OCI-LY3 (cell line): Measurements from ENCODE around the gene CALY.
"Not testable (repeated sequence)": the region's sequence is repeated elsewhere in the genome, so short reads cannot be mapped to it uniquely, and the experiment has no call there.

ENCODE experiments used
- H2AFZ ChIP-seq: fragments of 200-600, 300-600 bp; shearing (Covaris generic); 2 replicates; pipeline ENCODE4 v1.6.0; 2014; ENCODE audit warnings: antibody characterized with exemption, low read depth, low read length
- H3K27ac ChIP-seq: fragments of 200-600, 300-600 bp; sonication (generic); 2 replicates; pipeline ENCODE4 v1.5.1; 2014; ENCODE audit warnings: mild to moderate bottlenecking, low read length, moderate library complexity, mixed read lengths
- H3K27me3 ChIP-seq: fragments of 200-600, 300-600 bp; sonication (generic); 2 replicates; pipeline ENCODE4 v1.6.1; 2014; ENCODE audit warnings: low read depth, low read length, mixed read lengths
- H3K36me3 ChIP-seq: fragments of 200-600, 300-600 bp; sonication (generic); replicated peaks from 2 replicates; pipeline ENCODE3; 2014; ENCODE audit warnings: low read depth, low read length, mixed read lengths
- H3K4me1 ChIP-seq: fragments of 300-600, 200-600 bp; sonication (generic); 2 replicates; pipeline ENCODE4 v1.6.1; 2014; ENCODE audit warnings: low read length, mixed read lengths
- H3K4me2 ChIP-seq: fragments of 200-600, 300-600 bp; sonication (generic); 2 replicates; pipeline ENCODE4 v1.6.1; 2014; ENCODE audit warnings: low read length, mixed read lengths
- H3K4me3 ChIP-seq: fragments of 300-600, 200-600 bp; sonication (generic); 2 replicates; pipeline ENCODE4 v1.5.1; 2014; ENCODE audit warnings: antibody characterized with exemption, mild to moderate bottlenecking, low read length, moderate library complexity
- H3K79me2 ChIP-seq: fragments of 300-600, 200-600 bp; shearing (Covaris generic); 2 replicates; pipeline ENCODE4 v1.6.1; 2014; ENCODE audit warnings: mild to moderate bottlenecking, low read length, mixed read lengths
- H3K9ac ChIP-seq: fragments of 300-600, 200-600 bp; shearing (Covaris generic); 2 replicates; pipeline ENCODE4 v1.6.0; 2014; ENCODE audit warnings: mild to moderate bottlenecking, low read length, moderate library complexity
- H3K9me3 ChIP-seq: fragments of 200-600, 300-600 bp; shearing (Covaris generic); 2 replicates; pipeline ENCODE4 v1.6.1; 2014; ENCODE audit warnings: low read length, mixed read lengths; ENCODE audit not compliant: insufficient read depth
- H4K20me1 ChIP-seq: fragments of 200-600, 300-600 bp; sonication (generic); 2 replicates; pipeline ENCODE4 v1.6.1; 2016; ENCODE audit warnings: low read length, mixed read lengths; ENCODE audit not compliant: insufficient read depth
- EZH2phosphoT487 ChIP-seq: fragments of 200-600 bp; shearing (Covaris generic); IDR thresholded peaks from 2 replicates; pipeline ENCODE4 v1.6.1; 2018; ENCODE audit warnings: antibody characterized with exemption, mixed run types, low read depth
- TF ChIP-seq, protein P1 (sequence below): fragments of 200-600, 300-600 bp; sonication (generic); IDR thresholded peaks from 2 replicates; pipeline ENCODE4 v1.5.1; 2014; ENCODE audit warnings: antibody characterized with exemption, low read length, low read depth

CALY gene

DNA sequence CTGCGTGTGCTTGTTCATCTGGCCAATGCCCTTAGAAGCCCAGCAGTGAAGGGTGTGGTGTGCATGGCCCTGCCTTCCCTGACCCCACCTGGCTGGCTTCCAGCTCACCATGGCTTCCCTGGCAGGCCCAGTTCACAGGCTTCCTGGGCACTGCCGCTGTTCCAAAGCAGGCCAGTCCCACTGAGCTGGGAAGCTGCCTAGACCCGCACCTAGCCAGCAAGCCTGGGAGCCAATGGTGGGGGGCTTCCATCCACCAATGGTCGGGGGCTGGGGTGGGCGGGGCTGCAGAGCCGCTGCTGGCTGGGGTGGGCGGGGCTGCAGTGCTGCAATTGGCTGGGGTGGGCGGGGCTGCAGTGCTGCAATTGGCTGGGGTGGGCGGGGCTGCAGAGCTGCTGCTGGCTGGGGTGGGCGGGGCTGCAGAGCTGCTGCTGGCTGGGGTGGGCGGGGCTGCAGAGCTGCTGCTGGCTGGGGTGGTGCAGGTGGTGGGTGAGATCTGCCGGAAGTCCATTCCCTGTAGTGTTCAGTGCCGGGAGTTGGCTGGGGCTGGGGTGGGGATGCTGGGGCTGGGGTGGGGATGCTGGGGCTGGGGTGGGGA, 12.4 kb downstream of the CALY start:
- Histone ChIP-seq H3K4me3 (no peak overlapping the region), H2AFZ (no peak overlapping the region), H3K9me3 (no peaks in the 10 kb centered on the region), H3K27me3 (no peaks in the 10 kb centered on the region), H3K79me2 (no peaks in the 10 kb centered on the region), H3K9ac (no peak overlapping the region), H3K4me1 (no peaks in the 10 kb centered on the region), H3K36me3 (no peaks in the 10 kb centered on the region), H4K20me1 (no peaks in the 10 kb centered on the region), H3K27ac (no peak overlapping the region), H3K4me2 (no peak overlapping the region)
- TF ChIP-seq EZH2phosphoT487 = no peak
- TF ChIP-seq, protein P1, sequence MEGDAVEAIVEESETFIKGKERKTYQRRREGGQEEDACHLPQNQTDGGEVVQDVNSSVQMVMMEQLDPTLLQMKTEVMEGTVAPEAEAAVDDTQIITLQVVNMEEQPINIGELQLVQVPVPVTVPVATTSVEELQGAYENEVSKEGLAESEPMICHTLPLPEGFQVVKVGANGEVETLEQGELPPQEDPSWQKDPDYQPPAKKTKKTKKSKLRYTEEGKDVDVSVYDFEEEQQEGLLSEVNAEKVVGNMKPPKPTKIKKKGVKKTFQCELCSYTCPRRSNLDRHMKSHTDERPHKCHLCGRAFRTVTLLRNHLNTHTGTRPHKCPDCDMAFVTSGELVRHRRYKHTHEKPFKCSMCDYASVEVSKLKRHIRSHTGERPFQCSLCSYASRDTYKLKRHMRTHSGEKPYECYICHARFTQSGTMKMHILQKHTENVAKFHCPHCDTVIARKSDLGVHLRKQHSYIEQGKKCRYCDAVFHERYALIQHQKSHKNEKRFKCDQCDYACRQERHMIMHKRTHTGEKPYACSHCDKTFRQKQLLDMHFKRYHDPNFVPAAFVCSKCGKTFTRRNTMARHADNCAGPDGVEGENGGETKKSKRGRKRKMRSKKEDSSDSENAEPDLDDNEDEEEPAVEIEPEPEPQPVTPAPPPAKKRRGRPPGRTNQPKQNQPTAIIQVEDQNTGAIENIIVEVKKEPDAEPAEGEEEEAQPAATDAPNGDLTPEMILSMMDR = no peak

DNA sequence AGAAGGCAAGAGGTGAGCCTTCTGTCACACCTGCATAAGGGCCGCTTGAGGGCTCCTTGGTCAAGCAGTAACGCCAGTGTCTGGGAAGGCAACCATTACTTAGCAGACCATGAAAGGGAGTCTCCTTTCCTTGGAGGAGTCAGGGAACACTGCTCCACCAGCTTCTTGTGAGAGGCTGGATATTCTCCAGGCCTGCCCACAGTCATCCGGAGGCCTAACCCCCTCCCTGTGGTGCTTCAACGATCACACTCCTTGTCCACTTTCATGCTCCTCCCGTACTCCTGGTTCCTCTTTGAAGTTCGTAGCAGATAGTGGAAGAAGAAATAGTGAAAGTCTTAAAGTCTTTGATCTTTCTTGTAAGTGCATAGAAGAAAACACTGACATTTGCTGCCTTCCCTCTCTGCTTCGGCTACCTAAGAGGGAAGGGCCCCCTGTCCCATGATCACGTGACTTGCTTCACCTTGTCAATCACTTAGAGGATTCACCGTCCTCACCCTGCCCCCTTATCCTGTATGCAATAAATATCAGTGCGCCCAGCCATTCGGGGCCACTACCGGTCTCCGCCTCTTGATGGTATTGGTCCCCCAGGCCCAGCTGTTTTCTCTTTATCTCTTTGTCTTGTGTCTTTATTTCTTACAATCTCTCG, 14.5 kb downstream of the CALY start:
- H3K9ac ChIP-seq, H3K79me2 ChIP-seq, H3K36me3 ChIP-seq, H3K4me3 ChIP-seq, H4K20me1 ChIP-seq, H3K9me3 ChIP-seq, H3K4me2 ChIP-seq, H2AFZ ChIP-seq, H3K27ac ChIP-seq, H3K4me1 ChIP-seq, H3K27me3 ChIP-seq: not testable (repeated sequence)

DNA sequence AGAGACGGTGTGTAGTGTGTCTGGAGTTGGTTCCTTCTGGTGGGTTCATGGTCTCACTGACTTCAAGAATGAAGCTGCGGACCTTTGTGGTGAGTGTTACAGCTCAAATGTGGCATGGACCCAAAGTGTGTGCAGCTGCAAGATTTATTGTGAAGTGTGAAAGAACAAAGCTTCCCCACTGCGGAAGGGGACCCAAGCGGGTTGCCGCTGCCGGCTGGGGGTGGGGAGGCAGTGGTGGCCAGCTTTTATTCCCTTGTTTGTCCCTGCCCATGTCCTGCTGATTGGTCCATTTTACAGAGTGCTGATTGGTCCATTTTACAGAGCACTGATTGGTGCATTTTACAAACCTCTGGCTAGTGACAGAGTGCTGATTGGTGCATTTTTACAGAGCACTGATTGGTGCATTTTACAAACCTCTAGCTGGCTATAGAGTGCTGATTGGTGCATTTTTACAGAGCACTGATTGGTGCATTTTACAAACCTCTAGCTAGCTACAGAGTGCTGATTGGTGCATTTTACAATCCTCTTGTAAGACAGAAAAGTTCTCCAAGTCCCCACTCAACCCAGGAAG, 15.8 kb downstream of the CALY start:
- H3K36me3 ChIP-seq, H3K4me1 ChIP-seq, H3K4me2 ChIP-seq, H3K79me2 ChIP-seq, H3K27me3 ChIP-seq, H4K20me1 ChIP-seq, H3K4me3 ChIP-seq, H2AFZ ChIP-seq, H3K9ac ChIP-seq, H3K27ac ChIP-seq, H3K9me3 ChIP-seq: not testable (repeated sequence)

DNA sequence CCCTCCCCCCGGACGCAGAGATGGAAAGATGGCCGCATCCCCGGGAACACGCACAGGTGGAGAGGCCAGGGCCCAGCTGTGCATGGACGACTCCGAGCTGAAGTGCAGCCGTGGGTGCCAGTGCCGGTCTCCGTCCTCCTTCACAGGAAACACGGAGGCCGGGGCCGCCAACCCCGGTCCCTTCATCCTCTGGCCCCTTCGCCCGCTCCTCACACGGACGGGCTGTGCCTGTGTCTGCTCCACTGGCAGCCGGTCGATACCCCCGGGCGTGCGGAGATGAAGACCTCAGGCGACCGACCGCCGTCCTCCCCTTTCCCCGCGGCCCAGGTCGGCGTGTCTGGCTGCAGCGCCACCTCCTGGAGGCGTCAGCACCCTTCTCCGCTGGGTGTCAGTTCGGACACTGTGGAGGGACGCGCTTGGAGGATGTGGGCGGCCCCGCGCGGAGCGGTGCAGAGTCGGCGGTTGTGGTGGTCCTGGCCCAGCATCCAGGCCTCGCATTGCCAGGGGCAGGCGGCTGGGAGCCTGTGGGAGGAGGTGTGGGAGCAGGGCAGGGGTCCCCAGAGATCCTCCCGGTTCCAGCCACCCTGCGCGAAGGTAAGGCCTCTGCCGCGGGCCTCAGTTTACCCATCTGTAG, 18.1 kb downstream of the CALY start:
- Histone ChIP-seq H3K27ac (no peak overlapping the region), H3K36me3 (no peaks in the 10 kb centered on the region), H4K20me1 (no peaks in the 10 kb centered on the region), H3K9ac (0 out of 2 replicates have a peak overlapping the region, but pooled peaks have one; percentile 27), H2AFZ (peak overlapping the region; percentile 83; the same call in 1 of the 2 replicates), H3K27me3 (no peaks in the 10 kb centered on the region), H3K79me2 (no peaks in the 10 kb centered on the region), H3K9me3 (no peaks in the 10 kb centered on the region), H3K4me3 (peak overlapping the region; percentile 76), H3K4me2 (peak overlapping the region; percentile 72), H3K4me1 (no peaks in the 10 kb centered on the region)
- TF ChIP-seq, protein P1 = peak; percentile 51
- TF ChIP-seq EZH2phosphoT487 = no peak

DNA sequence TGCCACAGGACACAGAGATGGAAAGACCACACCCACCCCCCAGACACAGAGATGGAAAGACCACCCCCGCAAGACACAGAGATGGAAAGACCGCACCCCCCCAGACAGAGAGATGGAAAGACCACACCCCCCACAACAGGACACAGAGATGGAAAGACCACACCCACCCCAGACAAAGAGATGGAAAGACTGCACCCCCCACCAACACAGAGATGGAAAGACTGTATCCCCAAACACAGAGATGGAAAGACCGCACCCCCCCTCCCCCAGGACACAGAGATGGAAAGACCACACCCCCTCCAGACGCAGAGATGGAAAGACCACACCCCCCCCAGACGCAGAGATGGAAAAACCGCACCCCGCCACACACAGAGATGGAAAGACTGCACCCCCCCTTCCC, 20.0 kb downstream of the CALY start:
- Histone ChIP-seq H2AFZ (no peak overlapping the region), H3K27ac (no peak overlapping the region), H3K36me3 (no peaks in the 10 kb centered on the region), H3K4me1 (no peaks in the 10 kb centered on the region), H3K27me3 (no peaks in the 10 kb centered on the region), H3K79me2 (no peaks in the 10 kb centered on the region), H3K9me3 (no peaks in the 10 kb centered on the region), H3K9ac (no peak overlapping the region), H4K20me1 (no peaks in the 10 kb centered on the region), H3K4me3 (no peak overlapping the region), H3K4me2 (no peak overlapping the region)
- no peak for TF ChIP-seq EZH2phosphoT487
- TF ChIP-seq, protein P1 = no peak
